ENCODE measurements around the gene PRSS1.

DNA sequence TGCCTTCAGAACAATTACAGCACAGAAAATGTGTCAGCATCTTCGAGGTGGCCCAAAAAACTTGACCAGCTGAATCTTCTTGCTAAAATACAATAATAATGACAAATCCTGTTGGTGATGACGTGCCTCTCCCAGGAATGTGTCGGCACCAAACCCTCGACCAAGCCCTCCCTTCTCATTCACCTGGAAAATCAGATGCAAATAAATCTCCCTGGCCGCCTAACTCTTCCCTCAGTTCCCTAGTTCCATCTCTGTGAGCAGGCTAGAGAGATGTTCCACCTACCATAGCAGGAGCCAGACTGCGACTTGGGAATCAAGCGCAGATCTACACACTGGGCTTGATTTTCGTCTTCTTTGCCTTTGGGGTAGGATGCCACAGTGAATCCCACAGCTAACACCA, 4.1 kb downstream of the PRSS1 start:
- TF ChIP-seq TAF1 (IDR thresholded peaks at IDR 0.05; ENCODE audit: borderline replicate concordance, low read depth, low read length) (no peak), POLR2A (IDR thresholded peaks at IDR 0.05; ENCODE audit: low read depth, low read length) (no peak), POLR2AphosphoS5 (IDR thresholded peaks at IDR 0.05; ENCODE audit: low read depth, low read length) (no peak)
